ENCODE data around the gene HTR3E.

HTR3E gene

GRCh38 chr3:184085389-184085852 is 11.4 kb upstream of the HTR3E start (continued):
- TF ChIP-seq PRDM10 (tag by site-specific recombination; IDR thresholded peaks at IDR 0.05): no peak
- TF ChIP-seq HIC1 (tag by site-specific recombination; IDR thresholded peaks at IDR 0.05): no peak
- no peak for TF ChIP-seq ZNF221 (tag by site-specific recombination; IDR thresholded peaks at IDR 0.05; ENCODE audit: borderline replicate concordance)
- no peak for TF ChIP-seq FEZF1 (tag by site-specific recombination; IDR thresholded peaks at IDR 0.05)
- no peak for TF ChIP-seq ZNF768 (tag by site-specific recombination; IDR thresholded peaks at IDR 0.05)
- peak; percentile 92 for TF ChIP-seq TRIM28 (IDR thresholded peaks at IDR 0.05; ENCODE audit: borderline replicate concordance, low read length)

- H3K4me3 ChIP-seq (ENCODE audit: low read depth, low read length): no peak overlapping the region
- ChIA-PET CTCF (no interaction called here), POLR2A (no interaction called here)
- no peak overlapping the region for H3K27ac ChIP-seq (ENCODE audit: extremely low read depth, low read depth, low read length)
- H3K9me3 ChIP-seq (ENCODE audit: control insufficient read depth, insufficient read depth, low read depth, low read length): no peaks in the 10 kb centered on the region
- no peak for TF ChIP-seq ZNF302 (tag by site-specific recombination; IDR thresholded peaks at IDR 0.05; ENCODE audit: low read depth)
- no peak for TF ChIP-seq ZNF335 (tag by site-specific recombination; conservative IDR thresholded peaks at IDR 0.05)
- peak; percentile 55 for TF ChIP-seq SETDB1 (IDR thresholded peaks at IDR 0.05; ENCODE audit: insufficient read length, low read length)
- TF ChIP-seq ZNF626 (tag by site-specific recombination; IDR thresholded peaks at IDR 0.05): no peak
- no peak for TF ChIP-seq ZSCAN18 (tag by site-specific recombination; IDR thresholded peaks at IDR 0.05)
- no peak for TF ChIP-seq ZSCAN23 (tag by site-specific recombination; IDR thresholded peaks at IDR 0.05)
- no peaks in the 10 kb centered on the region for H3K4me1 ChIP-seq (ENCODE audit: control insufficient read depth, insufficient read depth, low read length)
- no peaks in the 10 kb centered on the region for H3K36me3 ChIP-seq (ENCODE audit: control insufficient read depth in 2 of 2, insufficient read depth in 1 of 2, low read length in 2 of 2)
Measured at GRCh38 chr3:184092199-184092598, 4.7 kb upstream of the HTR3E start.

- TF ChIP-seq ZNF48 (tag by site-specific recombination; IDR thresholded peaks at IDR 0.05) (no peak), INSM2 (tag by site-specific recombination; IDR thresholded peaks at IDR 0.05) (no peak)
- POLR2A ChIA-PET: no interaction called here
Measured at GRCh38 chr3:184097556-184097955, 692 bp downstream of the HTR3E start.

More at GRCh38 chr3:184097556-184097955, 692 bp downstream of the HTR3E start:
- H3K36me3 ChIP-seq (ENCODE audit: control insufficient read depth in 2 of 2, insufficient read depth in 1 of 2, low read length in 2 of 2): no peaks in the 10 kb centered on the region
- CTCF ChIA-PET: interaction anchor here (0.6 kb wide), 1 partner anchor 12 kb away, joined by 3 read pairs; no protein-coding TSS in a partner anchor
- no peaks in the 10 kb centered on the region for H3K9me3 ChIP-seq (ENCODE audit: control insufficient read depth, insufficient read depth, low read depth, low read length)
- no peak overlapping the region for H3K27ac ChIP-seq (ENCODE audit: extremely low read depth, low read depth, low read length)
- no peaks in the 10 kb centered on the region for H3K4me1 ChIP-seq (ENCODE audit: control insufficient read depth, insufficient read depth, low read length)
- no peak overlapping the region for H3K4me3 ChIP-seq (ENCODE audit: low read depth, low read length)

Measured in HEK293 (cell line).